H1 (cell line): Measurements from ENCODE around the gene CCDC9B. TPM values are rescaled to one million over a fixed set of nuclear protein-coding genes. Genes with fewer than 3 reads are reported as not detected.

Source experiments
- JUN ChIP-seq: IDR thresholded peaks from 2 replicates; pipeline ENCODE4 v1.6.1; 2011; ENCODE audit warnings: low read depth, mild to moderate bottlenecking, improper control_type of control experiment, low read length
- SIX5 ChIP-seq: IDR thresholded peaks from 2 replicates; pipeline ENCODE4 v1.6.1; 2011; ENCODE audit warnings: mild to moderate bottlenecking, low read depth, low read length
- polyA plus RNA-seq, 7 experiments: library from polyadenylated mRNA; depleted of rRNA in 3 of 7; stranded (reverse) in 5 of 7; unstranded in 2 of 7; fragments of >200 nt in 5 of 7; fragments of 200-250 nt in 2 of 7; gene quantifications; 1 replicate in 5 of 7; 2 replicates in 1 of 7; 4 replicates in 1 of 7; pipeline versions ENCODE4 v1.2.1 to v1.2.3, GENCODE V29; 2011 to 2013; ENCODE audit warnings: missing spikeins in 2 of 7, mixed read lengths in 2 of 7
- total RNA-seq: library from RNA; stranded (reverse); fragmentation: NEBNext Ultra II Directional; extraction: Animal tissue kit (Norgen Biotek cat#: 25700); gene quantifications from 2 replicates; pipeline ENCODE4 v1.2.1, GENCODE V29; 2021

CCDC9B gene
- total and polyA plus RNA-seq, 2 of the 8 experiments (the other 6 are each of a cell fraction or from before 2014, with no cell fraction given) = 0.45 to 0.78 TPM

DNA sequence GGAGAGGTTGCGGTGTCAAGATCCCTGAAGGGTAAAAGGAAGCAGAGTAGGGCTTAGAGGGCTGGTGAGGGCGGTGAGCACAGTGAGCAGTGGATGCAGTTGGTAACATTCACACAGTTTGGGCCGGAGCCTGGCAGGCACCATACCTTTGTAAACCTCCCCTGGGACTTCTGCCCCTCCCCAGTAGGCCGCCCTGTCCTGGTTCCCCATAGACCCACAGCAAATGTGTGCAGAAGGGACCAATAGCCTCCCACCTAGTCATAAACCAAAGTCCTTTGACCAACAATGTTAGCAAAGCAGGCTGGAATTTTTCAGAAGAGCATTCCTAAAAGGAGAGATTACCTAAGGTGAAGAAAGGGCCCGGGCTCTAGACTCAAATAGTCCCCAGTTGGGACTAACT is 8.4 kb upstream of the CCDC9B start (continued):
- no peak for TF ChIP-seq JUN
- TF ChIP-seq SIX5 = no peak
